Inflammatory macrophage treated with lipopolysaccharide for 4 hours (primary cell): ENCODE data around the gene FAU.

Experiments used
- DNase-seq: peaks from one replicate; pipeline ENCODE4 v3.0.0-alpha.2; 2020

FAU gene

GRCh38 chr11:65107078-65107477 is 14.9 kb downstream of the FAU start:
- DNase-seq: no peak

- DNase-seq: no peak
Measured at GRCh38 chr11:65104628-65105027, 17.3 kb downstream of the FAU start.

- no peak for DNase-seq
Measured at GRCh38 chr11:65103476-65103875, 18.5 kb downstream of the FAU start.

GRCh38 chr11:65102142-65103095 is 19.5 kb downstream of the FAU start:
- DNase-seq: no peak

GRCh38 chr11:65100674-65101350 is 21.1 kb downstream of the FAU start:
- no peak for DNase-seq

GRCh38 chr11:65096926-65097325 is 25.0 kb downstream of the FAU start:
- DNase-seq: no peak

- DNase-seq: peak; percentile 89
Measured at GRCh38 chr11:65095974-65096806, 25.7 kb downstream of the FAU start, which contains the start of gene VPS51. Gene VPS51, plus strand, starts transcription at chr11:65096214. Its CDS starts 37 bp downstream, at chr11:65096251.

GRCh38 chr11:65095427-65095826 is 26.5 kb downstream of the FAU start:
- DNase-seq: no peak

GRCh38 chr11:65090628-65091027 is 31.3 kb downstream of the FAU start:
- no peak for DNase-seq

- no peak for DNase-seq
Measured at GRCh38 chr11:65089621-65090020, 32.3 kb downstream of the FAU start.

- DNase-seq: no peak
Measured at GRCh38 chr11:65087827-65088226, 34.1 kb downstream of the FAU start.

- DNase-seq: no peak
Measured at GRCh38 chr11:65087216-65087615, 34.7 kb downstream of the FAU start.

GRCh38 chr11:65086809-65087208 is 35.1 kb downstream of the FAU start:
- DNase-seq: no peak

- DNase-seq: peak; percentile 56
Measured at GRCh38 chr11:65085446-65085845, 36.5 kb downstream of the FAU start.

- DNase-seq: no peak
Measured at GRCh38 chr11:65084598-65085375, 37.1 kb downstream of the FAU start.

- DNase-seq: peak; percentile 97
Measured at GRCh38 chr11:65083834-65084597, 37.9 kb downstream of the FAU start, which contains the start of the genes CDCA5 and ZFPL1. Gene CDCA5, minus strand, starts transcription at chr11:65084040. Its CDS starts 62 bp downstream, at chr11:65083978. Gene ZFPL1, plus strand, starts transcription at chr11:65084222. Its CDS starts 477 bp downstream, at chr11:65084699.

- no peak for DNase-seq
Measured at GRCh38 chr11:65083134-65083833, 38.6 kb downstream of the FAU start.

GRCh38 chr11:65078786-65079342 is 43.1 kb downstream of the FAU start:
- no peak for DNase-seq

- DNase-seq: peak; percentile 46
Measured at GRCh38 chr11:65078151-65078550, 43.8 kb downstream of the FAU start.

- DNase-seq: peak; percentile 39
Measured at GRCh38 chr11:65077451-65077850, 44.5 kb downstream of the FAU start.
